ENCODE measurements around the gene BCKDHB. TPM values are rescaled to one million over a fixed set of nuclear protein-coding genes. Genes with fewer than 3 reads are reported as not detected.
"Not testable (repeated sequence)": the region's sequence is repeated elsewhere in the genome, so short reads cannot be mapped to it uniquely, and the experiment has no call there.

Gene BCKDHB
- polyA plus RNA-seq, 2 of the 4 experiments (the other 2 are of a cell fraction), result 7.7 to 15.0 TPM

DNA sequence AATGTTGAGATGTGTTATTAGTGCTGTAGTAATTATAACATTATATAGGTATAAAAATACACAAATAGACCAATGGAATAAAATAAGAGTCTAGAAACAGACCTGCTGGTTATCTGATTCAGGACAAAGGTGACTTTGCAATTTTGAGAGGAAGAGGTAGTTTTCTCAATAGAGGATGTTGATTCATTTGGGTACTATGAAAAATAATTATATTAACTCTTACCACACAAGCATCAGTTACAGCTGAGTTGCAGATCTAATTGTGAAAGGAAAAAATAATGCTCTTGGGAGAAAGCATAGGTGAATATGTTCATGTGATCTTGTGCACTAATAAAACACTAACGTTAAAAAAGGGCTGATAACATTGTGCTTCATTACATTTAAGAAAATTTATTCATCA lies 103.0 kb downstream of the BCKDHB start:
- H3K9me3 ChIP-seq, result no peaks in the 10 kb centered on the region
- no peak overlapping the region for H3K4me2 ChIP-seq
- ChIA-PET POLR2A (no interaction called here), CTCF (no interaction called here)
- no peaks in the 10 kb centered on the region for H3K4me1 ChIP-seq
- 58% methylated on average over 1 of the region's 1 CpG for WGBS (ENCODE audit: missing lambda C conversion rate)
- no peak for DNase-seq (ENCODE audit: low read depth in 1 of 2, low spot score in 1 of 2)
- FAIRE-seq, result no peak
- H3K27ac ChIP-seq, result no peak overlapping the region
- H3K4me3 ChIP-seq, result no peak overlapping the region
- no peak for ATAC-seq
- no peak for TF ChIP-seq CBX8 (IDR thresholded peaks at IDR 0.05)

DNA sequence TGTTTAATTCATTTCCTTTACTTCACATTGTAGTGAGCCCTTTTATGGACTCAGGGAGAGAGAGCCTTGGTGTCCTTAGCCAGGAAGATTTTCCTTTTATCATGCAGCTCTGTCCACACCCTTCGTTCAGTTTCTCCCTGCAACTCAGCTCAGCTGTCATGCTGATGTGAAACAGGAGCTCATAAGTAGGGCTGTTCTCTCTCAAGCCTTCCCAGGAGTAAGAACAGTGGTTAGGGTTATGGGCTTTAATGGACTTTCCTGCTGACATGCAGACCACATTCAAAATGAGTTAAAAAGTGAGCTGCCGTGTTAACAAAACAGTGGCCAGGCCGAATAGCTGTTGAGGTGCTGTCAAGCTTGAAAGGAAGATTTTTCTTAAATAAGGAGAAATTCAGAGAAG lies 104.1 kb downstream of the BCKDHB start:
- WGBS (ENCODE audit: missing lambda C conversion rate), result 93% methylated on average over 3 of the region's 3 CpGs
- CTCF ChIA-PET, result no interaction called here
- H3K4me3 ChIP-seq, result no peak overlapping the region
- TF ChIP-seq JUNB (IDR thresholded peaks at IDR 0.05), result no peak
- TF ChIP-seq SMC3 (IDR thresholded peaks at IDR 0.05), result no peak
- no peak for TF ChIP-seq HEYL (CRISPR knock-in tag; IDR thresholded peaks at IDR 0.05)
- no peak for TF ChIP-seq TP53 (CRISPR knock-in tag; IDR thresholded peaks at IDR 0.05)
- TF ChIP-seq, protein P1, sequence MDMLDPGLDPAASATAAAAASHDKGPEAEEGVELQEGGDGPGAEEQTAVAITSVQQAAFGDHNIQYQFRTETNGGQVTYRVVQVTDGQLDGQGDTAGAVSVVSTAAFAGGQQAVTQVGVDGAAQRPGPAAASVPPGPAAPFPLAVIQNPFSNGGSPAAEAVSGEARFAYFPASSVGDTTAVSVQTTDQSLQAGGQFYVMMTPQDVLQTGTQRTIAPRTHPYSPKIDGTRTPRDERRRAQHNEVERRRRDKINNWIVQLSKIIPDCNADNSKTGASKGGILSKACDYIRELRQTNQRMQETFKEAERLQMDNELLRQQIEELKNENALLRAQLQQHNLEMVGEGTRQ (IDR thresholded peaks at IDR 0.05), result no peak
- TF ChIP-seq BHLHE40 (IDR thresholded peaks at IDR 0.05; ENCODE audit: low read depth, low read length), result no peak
- no peak for TF ChIP-seq RCOR1 (IDR thresholded peaks at IDR 0.05; ENCODE audit: low read depth, low read length)
- no peak for TF ChIP-seq HDAC2 (IDR thresholded peaks at IDR 0.05)
- no peak for TF ChIP-seq RAD21 (conservative IDR thresholded peaks at IDR 0.05 in 1 of 2, IDR thresholded peaks at IDR 0.05 in 1 of 2)
- TF ChIP-seq MYC (IDR thresholded peaks at IDR 0.05; ENCODE audit: borderline replicate concordance, low read length), result no peak
- no peak for TF ChIP-seq NR3C1 (IDR thresholded peaks at IDR 0.05)
- H3K4me1 ChIP-seq, result no peaks in the 10 kb centered on the region
- DNase-seq (ENCODE audit: low read depth in 1 of 2, low spot score in 1 of 2) (no peak), ATAC-seq (no peak), FAIRE-seq (no peak)
- H3K4me2 ChIP-seq, result no peak overlapping the region
- H3K27ac ChIP-seq, result no peak overlapping the region
- POLR2A ChIA-PET, result no interaction called here
- no peaks in the 10 kb centered on the region for H3K9me3 ChIP-seq

DNA sequence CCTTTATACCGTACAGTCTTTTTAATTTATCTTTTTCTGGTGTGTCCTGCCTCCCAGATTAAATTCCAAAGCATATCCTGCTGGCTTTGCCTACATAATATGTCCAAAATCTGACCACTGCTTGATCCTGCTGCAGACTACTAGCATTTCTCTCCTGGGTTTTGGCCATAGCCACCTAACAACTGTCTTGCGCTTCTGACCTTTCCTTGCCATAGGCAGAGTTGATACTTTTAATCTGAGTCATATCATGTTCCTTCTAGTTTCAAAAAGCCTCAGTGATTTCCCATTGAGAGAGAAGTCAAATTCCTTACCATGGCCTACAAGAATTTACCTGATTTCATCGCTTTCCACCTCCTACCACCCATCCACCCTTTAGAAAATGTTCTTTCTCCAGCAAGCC lies 104.8 kb downstream of the BCKDHB start:
- CTCF ChIA-PET, result no interaction called here
- no peak for DNase-seq (ENCODE audit: low read depth in 1 of 2, low spot score in 1 of 2)
- FAIRE-seq, result no peak

DNA sequence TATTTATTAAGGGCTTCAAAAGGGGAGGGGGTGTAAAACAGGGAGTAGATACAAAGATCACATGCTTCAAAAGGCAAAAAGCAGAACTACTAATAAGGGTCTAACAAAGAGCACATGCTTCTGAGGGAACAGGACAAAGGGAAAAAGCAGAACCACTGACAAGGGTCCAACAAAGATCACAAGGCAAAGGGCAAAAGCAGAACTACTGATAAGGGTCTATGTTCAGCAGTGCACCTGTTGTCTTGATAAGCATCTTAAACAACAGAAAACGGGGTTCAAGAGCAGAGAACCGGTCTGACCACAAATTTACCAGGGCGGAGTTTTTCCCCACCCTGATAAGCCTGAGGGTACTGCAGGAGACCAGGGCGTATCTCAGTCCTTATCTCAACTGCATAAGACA lies 105.4 kb downstream of the BCKDHB start:
- POLR2A ChIA-PET; H3K9me3 ChIP-seq; H3K4me1 ChIP-seq; CTCF ChIA-PET; ATAC-seq; DNase-seq (ENCODE audit: low read depth in 1 of 2, low spot score in 1 of 2); FAIRE-seq; H3K27ac ChIP-seq; H3K4me3 ChIP-seq; H3K4me2 ChIP-seq: not testable (repeated sequence)
- WGBS (ENCODE audit: missing lambda C conversion rate), result 83% methylated on average over 4 of the region's 4 CpGs

More for the DNA sequence above, 104.8 kb downstream of the BCKDHB start:
- no peak for ATAC-seq
- H3K4me2 ChIP-seq, result no peak overlapping the region
- H3K4me1 ChIP-seq, result no peaks in the 10 kb centered on the region
- no peaks in the 10 kb centered on the region for H3K9me3 ChIP-seq
- POLR2A ChIA-PET, result no interaction called here
- no peak overlapping the region for H3K27ac ChIP-seq
- 94% methylated on average over 3 of the region's 3 CpGs for WGBS (ENCODE audit: missing lambda C conversion rate)
- TF ChIP-seq RNF2 (IDR thresholded peaks at IDR 0.05; ENCODE audit: borderline replicate concordance, low read depth) (no peak), CBX2 (IDR thresholded peaks at IDR 0.05; ENCODE audit: borderline replicate concordance, low read depth) (no peak), EHF (CRISPR knock-in tag; IDR thresholded peaks at IDR 0.05) (no peak), GATA3 (IDR thresholded peaks at IDR 0.05; ENCODE audit: borderline replicate concordance) (no peak), NFE2L2 (conservative IDR thresholded peaks at IDR 0.05; ENCODE audit: low read length) (no peak), FOXS1 (CRISPR knock-in tag; IDR thresholded peaks at IDR 0.05) (no peak), CBX8 (IDR thresholded peaks at IDR 0.05) (no peak), FOSL2 (IDR thresholded peaks at IDR 0.05) (no peak), FOSL2 (CRISPR knock-in tag; IDR thresholded peaks at IDR 0.05) (no peak), RCOR1 (IDR thresholded peaks at IDR 0.05; ENCODE audit: low read depth, low read length) (no peak), JUNB (IDR thresholded peaks at IDR 0.05) (no peak), MAFK (IDR thresholded peaks at IDR 0.05; ENCODE audit: partially characterized antibody) (no peak), NR3C1 (IDR thresholded peaks at IDR 0.05) (no peak), MAZ (IDR thresholded peaks at IDR 0.05; ENCODE audit: borderline replicate concordance, low read depth, low read length) (no peak), KDM1A (IDR thresholded peaks at IDR 0.05; ENCODE audit: low read depth) (no peak), HDAC2 (IDR thresholded peaks at IDR 0.05) (no peak), ZFP36 (IDR thresholded peaks at IDR 0.05; ENCODE audit: borderline replicate concordance, partially characterized antibody) (no peak), TFCP2L1 (CRISPR knock-in tag; IDR thresholded peaks at IDR 0.05) (no peak)
- TF ChIP-seq, protein P2, sequence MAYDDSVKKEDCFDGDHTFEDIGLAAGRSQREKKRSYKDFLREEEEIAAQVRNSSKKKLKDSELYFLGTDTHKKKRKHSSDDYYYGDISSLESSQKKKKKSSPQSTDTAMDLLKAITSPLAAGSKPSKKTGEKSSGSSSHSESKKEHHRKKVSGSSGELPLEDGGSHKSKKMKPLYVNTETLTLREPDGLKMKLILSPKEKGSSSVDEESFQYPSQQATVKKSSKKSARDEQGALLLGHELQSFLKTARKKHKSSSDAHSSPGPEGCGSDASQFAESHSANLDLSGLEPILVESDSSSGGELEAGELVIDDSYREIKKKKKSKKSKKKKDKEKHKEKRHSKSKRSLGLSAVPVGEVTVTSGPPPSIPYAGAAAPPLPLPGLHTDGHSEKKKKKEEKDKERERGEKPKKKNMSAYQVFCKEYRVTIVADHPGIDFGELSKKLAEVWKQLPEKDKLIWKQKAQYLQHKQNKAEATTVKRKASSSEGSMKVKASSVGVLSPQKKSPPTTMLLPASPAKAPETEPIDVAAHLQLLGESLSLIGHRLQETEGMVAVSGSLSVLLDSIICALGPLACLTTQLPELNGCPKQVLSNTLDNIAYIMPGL (CRISPR knock-in tag; IDR thresholded peaks at IDR 0.05; ENCODE audit: borderline replicate concordance), result no peak
- TF ChIP-seq, protein P3, sequence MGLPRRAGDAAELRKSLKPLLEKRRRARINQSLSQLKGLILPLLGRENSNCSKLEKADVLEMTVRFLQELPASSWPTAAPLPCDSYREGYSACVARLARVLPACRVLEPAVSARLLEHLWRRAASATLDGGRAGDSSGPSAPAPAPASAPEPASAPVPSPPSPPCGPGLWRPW (IDR thresholded peaks at IDR 0.05), result no peak
- H3K4me3 ChIP-seq, result no peak overlapping the region

Measured in A549 (cell line).